ENCODE data around the gene LRRC45. TPM values are rescaled to one million over a fixed set of nuclear protein-coding genes. Genes with fewer than 3 reads are reported as not detected.

The LRRC45 gene
- total and polyA plus RNA-seq, 11 donors: 2.9 to 8.6 (median 5.6) TPM

DNA sequence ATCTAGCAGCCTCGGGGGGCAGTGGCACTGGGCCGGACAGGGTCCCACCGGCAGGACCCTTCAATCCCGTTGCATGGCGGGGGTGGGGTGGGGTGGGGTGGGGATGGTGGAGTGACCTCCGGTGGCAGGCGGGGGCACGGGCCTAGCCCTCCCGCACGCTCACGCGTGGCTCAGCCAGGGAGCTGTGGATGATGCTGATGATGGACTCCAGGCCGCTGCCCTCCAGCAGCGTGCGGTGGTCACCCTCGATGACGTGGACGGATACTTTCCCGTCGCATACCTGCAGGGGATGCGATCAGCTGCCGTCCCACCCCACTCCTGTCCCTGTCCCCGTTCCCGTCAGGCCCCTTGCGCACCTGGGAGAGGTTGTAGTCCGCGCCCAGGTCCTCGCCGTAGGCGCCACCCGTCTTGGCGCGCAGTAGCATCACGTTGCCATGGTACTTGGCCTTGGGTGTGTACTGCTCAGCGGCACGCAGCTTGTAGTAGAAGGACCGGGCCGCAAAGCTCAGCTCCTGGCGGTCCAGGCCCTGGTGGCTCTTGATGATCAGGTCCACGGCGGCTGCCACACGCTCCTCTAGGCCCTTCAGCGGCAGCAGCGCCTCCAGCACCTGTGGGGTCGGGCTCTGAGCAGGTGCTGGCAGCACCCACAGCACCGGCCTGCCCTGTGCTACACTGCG, 56.0 kb downstream of the LRRC45 start:
- ATAC-seq (no peak), DNase-seq (no peak)
- WGBS, 4 donors: 93 to 96% (median 93%) methylated on average over 35 to 47 of the region's 47 CpGs
- H3K4me3 ChIP-seq: no peak overlapping the region
- no peak overlapping the region for H3K27ac ChIP-seq
- intact Hi-C loops (cut with DNase I): no loop called here
- no peaks in the 10 kb centered on the region for H3K27me3 ChIP-seq
- H3K9me3 ChIP-seq: no peaks in the 10 kb centered on the region
- H3K36me3 ChIP-seq: peaks cover 0 to 57% (median 41%) of the 10 kb centered on the region in 9 donors
- TF ChIP-seq, protein P1, sequence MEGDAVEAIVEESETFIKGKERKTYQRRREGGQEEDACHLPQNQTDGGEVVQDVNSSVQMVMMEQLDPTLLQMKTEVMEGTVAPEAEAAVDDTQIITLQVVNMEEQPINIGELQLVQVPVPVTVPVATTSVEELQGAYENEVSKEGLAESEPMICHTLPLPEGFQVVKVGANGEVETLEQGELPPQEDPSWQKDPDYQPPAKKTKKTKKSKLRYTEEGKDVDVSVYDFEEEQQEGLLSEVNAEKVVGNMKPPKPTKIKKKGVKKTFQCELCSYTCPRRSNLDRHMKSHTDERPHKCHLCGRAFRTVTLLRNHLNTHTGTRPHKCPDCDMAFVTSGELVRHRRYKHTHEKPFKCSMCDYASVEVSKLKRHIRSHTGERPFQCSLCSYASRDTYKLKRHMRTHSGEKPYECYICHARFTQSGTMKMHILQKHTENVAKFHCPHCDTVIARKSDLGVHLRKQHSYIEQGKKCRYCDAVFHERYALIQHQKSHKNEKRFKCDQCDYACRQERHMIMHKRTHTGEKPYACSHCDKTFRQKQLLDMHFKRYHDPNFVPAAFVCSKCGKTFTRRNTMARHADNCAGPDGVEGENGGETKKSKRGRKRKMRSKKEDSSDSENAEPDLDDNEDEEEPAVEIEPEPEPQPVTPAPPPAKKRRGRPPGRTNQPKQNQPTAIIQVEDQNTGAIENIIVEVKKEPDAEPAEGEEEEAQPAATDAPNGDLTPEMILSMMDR (IDR thresholded peaks at IDR 0.05): no peak
- TF ChIP-seq POLR2A (IDR thresholded peaks at IDR 0.05): no peak
- peaks cover 0 to 10% (median 0%) of the 10 kb centered on the region in 12 donors for H3K4me1 ChIP-seq

DNA sequence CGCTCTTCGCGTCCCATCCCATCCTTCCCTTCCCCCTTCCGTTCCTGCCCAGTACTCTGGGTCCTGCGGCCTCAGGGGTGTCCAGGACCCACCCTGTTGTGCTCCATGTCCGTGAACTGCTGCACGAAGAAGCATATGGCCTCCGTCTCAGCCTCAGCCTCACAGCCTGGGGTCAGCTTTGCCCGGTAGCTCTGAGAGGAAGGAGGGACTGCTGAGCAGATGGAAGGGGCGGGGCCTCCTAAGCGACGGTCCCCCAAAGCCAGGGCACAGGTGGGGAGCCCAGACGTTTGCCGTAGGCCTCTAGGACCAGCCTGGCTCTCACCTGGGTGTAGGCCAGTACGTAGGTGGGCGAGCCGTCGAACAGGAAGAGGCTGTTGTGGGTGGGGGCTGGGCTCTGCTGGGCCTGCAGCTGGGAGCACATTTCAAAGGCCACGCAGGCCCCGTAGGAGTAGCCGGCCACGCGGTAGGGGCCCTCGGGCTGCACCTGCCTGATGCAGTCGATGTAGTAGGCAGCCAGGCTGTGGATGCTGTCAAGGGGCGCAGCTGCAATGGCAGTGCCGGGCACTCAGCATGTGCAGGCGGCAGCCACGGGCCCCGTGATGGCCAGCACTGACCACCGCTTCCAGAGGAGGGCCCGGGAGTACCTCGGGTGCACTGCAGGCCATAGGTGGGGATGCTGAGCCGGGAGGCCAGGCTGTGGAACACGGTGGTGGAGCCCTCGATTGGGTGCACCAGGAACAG, 57.1 kb downstream of the LRRC45 start:
- Histone ChIP-seq H3K4me1 (peaks cover 0 to 10% (median 0%) of the 10 kb centered on the region in 12 donors), H3K4me3 (no peak overlapping the region), H3K27ac (no peak overlapping the region), H3K9me3 (no peaks in the 10 kb centered on the region), H3K36me3 (peaks cover 0 to 66% (median 52%) of the 10 kb centered on the region in 9 donors), H3K27me3 (no peaks in the 10 kb centered on the region)
- intact Hi-C loops (cut with DNase I): no loop called here
- no peak for ATAC-seq
- no peak for DNase-seq
- TF ChIP-seq, protein P1 (IDR thresholded peaks at IDR 0.05): no peak
- no peak for TF ChIP-seq POLR2A (IDR thresholded peaks at IDR 0.05)
- 88 to 92% (median 92%) methylated on average over 35 to 36 of the region's 36 CpGs for WGBS, 4 donors

Other genes starting within 250 kb of the LRRC45 start
- not detected for gene GCGR, start 219.2 kb upstream of the LRRC45 start, total RNA-seq
- gene GCGR, start 219.2 kb upstream of the LRRC45 start, polyA plus RNA-seq: not detected
- gene MCRIP1, start 190.0 kb upstream of the LRRC45 start, total RNA-seq: 100 to 1,000 TPM in 5 of 9 donors, 10 to 100 TPM in 4; 74.8 to 134 (median 102) TPM
- 100 to 1,000 TPM; 159 to 266 TPM for gene MCRIP1, start 190.0 kb upstream of the LRRC45 start, polyA plus RNA-seq
- gene PPP1R27, start 188.3 kb upstream of the LRRC45 start, total RNA-seq: not detected
- gene PPP1R27, start 188.3 kb upstream of the LRRC45 start, polyA plus RNA-seq: not detected
- gene P4HB, start 162.8 kb upstream of the LRRC45 start, total RNA-seq: 100 to 1,000 TPM; 280 to 763 (median 374) TPM
- gene P4HB, start 162.8 kb upstream of the LRRC45 start, polyA plus RNA-seq: 100 to 1,000 TPM; 246 to 584 TPM
- 100 to 1,000 TPM in 6 of 9 donors, 10 to 100 TPM in 3; 81.4 to 268 (median 152) TPM for gene ARHGDIA, start 152.0 kb upstream of the LRRC45 start, total RNA-seq
- gene ARHGDIA, start 152.0 kb upstream of the LRRC45 start, polyA plus RNA-seq: 100 to 1,000 TPM in 1 of 2 donors, 10 to 100 TPM in 1; 81.7 to 296 TPM
- gene ALYREF, start 131.7 kb upstream of the LRRC45 start, total RNA-seq: 10 to 100 TPM; 25.1 to 39.9 (median 32.4) TPM
- gene ALYREF, start 131.7 kb upstream of the LRRC45 start, polyA plus RNA-seq: 10 to 100 TPM in 1 of 2 donors, 1 to 10 TPM in 1; 9.8 to 50.5 TPM
- 100 to 1,000 TPM; 118 to 255 (median 143) TPM for gene ANAPC11, start 131.6 kb upstream of the LRRC45 start, total RNA-seq
- 100 to 1,000 TPM; 283 to 329 TPM for gene ANAPC11, start 131.6 kb upstream of the LRRC45 start, polyA plus RNA-seq
- 1 to 10 TPM in 1 of 9 donors, under 1 TPM in 7, not detected in 1; 0.13 to 1.2 (median 0.50) TPM for gene NPB, start 121.1 kb upstream of the LRRC45 start, total RNA-seq
- under 1 TPM; 0.29 to 0.61 TPM for gene NPB, start 121.1 kb upstream of the LRRC45 start, polyA plus RNA-seq
- gene PCYT2, start 111.9 kb upstream of the LRRC45 start, total RNA-seq: 10 to 100 TPM; 28.8 to 85.5 (median 46.2) TPM
- gene PCYT2, start 111.9 kb upstream of the LRRC45 start, polyA plus RNA-seq: 10 to 100 TPM; 60.4 to 64.0 TPM
- gene SIRT7, start 105.1 kb upstream of the LRRC45 start, total RNA-seq: 10 to 100 TPM in 2 of 9 donors, 1 to 10 TPM in 7; 3.6 to 13.2 (median 6.6) TPM
- 10 to 100 TPM in 1 of 2 donors, 1 to 10 TPM in 1; 7.1 to 12.0 TPM for gene SIRT7, start 105.1 kb upstream of the LRRC45 start, polyA plus RNA-seq
- gene MAFG, start 95.6 kb upstream of the LRRC45 start, total RNA-seq: 10 to 100 TPM; 14.3 to 30.5 (median 18.0) TPM
- gene MAFG, start 95.6 kb upstream of the LRRC45 start, polyA plus RNA-seq: 10 to 100 TPM; 10.2 to 23.6 TPM
- gene PYCR1, start 86.0 kb upstream of the LRRC45 start, total RNA-seq: 10 to 100 TPM in 2 of 9 donors, 1 to 10 TPM in 7; 1.8 to 12.2 (median 5.4) TPM
- gene PYCR1, start 86.0 kb upstream of the LRRC45 start, polyA plus RNA-seq: 10 to 100 TPM in 1 of 2 donors, 1 to 10 TPM in 1; 3.4 to 30.7 TPM
- gene MYADML2, start 76.1 kb upstream of the LRRC45 start, total RNA-seq: 10 to 100 TPM in 1 of 9 donors, 1 to 10 TPM in 7, under 1 TPM in 1; 0.31 to 11.2 (median 3.9) TPM
- 1 to 10 TPM in 1 of 2 donors, under 1 TPM in 1; 0.19 to 7.4 TPM for gene MYADML2, start 76.1 kb upstream of the LRRC45 start, polyA plus RNA-seq
- 1 to 10 TPM in 2 of 9 donors, under 1 TPM in 4, not detected in 3; 0.25 to 1.6 (median 0.54) TPM for gene NOTUM, start 62.1 kb upstream of the LRRC45 start, total RNA-seq
- gene NOTUM, start 62.1 kb upstream of the LRRC45 start, polyA plus RNA-seq: under 1 TPM; 0.53 to 0.80 TPM
- 10 to 100 TPM; 15.1 to 27.8 (median 22.5) TPM for gene ASPSCR1, start 45.7 kb upstream of the LRRC45 start, total RNA-seq
- gene ASPSCR1, start 45.7 kb upstream of the LRRC45 start, polyA plus RNA-seq: 10 to 100 TPM; 39.2 to 43.6 TPM
- 10 to 100 TPM; 16.8 to 62.0 (median 23.8) TPM for gene CENPX, start 427 bp upstream of the LRRC45 start, total RNA-seq
- 100 to 1,000 TPM in 1 of 2 donors, 10 to 100 TPM in 1; 37.3 to 126 TPM for gene CENPX, start 427 bp upstream of the LRRC45 start, polyA plus RNA-seq
- 1 to 10 TPM in 7 of 9 donors, under 1 TPM in 2; 0.76 to 2.6 (median 1.5) TPM for gene RAC3, start 8.4 kb downstream of the LRRC45 start, total RNA-seq
- 1 to 10 TPM; 1.2 to 2.0 TPM for gene RAC3, start 8.4 kb downstream of the LRRC45 start, polyA plus RNA-seq
- 100 to 1,000 TPM; 139 to 312 (median 185) TPM for gene DCXR, start 14.4 kb downstream of the LRRC45 start, total RNA-seq
- gene DCXR, start 14.4 kb downstream of the LRRC45 start, polyA plus RNA-seq: 100 to 1,000 TPM; 243 to 246 TPM
- gene RFNG, start 28.5 kb downstream of the LRRC45 start, total RNA-seq: 10 to 100 TPM; 16.4 to 30.6 (median 20.4) TPM
- 10 to 100 TPM; 24.0 to 25.8 TPM for gene RFNG, start 28.5 kb downstream of the LRRC45 start, polyA plus RNA-seq
- 100 to 1,000 TPM in 2 of 9 donors, 10 to 100 TPM in 7; 76.7 to 151 (median 81.8) TPM for gene GPS1, start 28.6 kb downstream of the LRRC45 start, total RNA-seq
- 10 to 100 TPM; 95.0 to 97.7 TPM for gene GPS1, start 28.6 kb downstream of the LRRC45 start, polyA plus RNA-seq
- gene DUS1L, start 42.5 kb downstream of the LRRC45 start, total RNA-seq: 10 to 100 TPM; 41.5 to 84.7 (median 59.4) TPM
- gene DUS1L, start 42.5 kb downstream of the LRRC45 start, polyA plus RNA-seq: 100 to 1,000 TPM in 1 of 2 donors, 10 to 100 TPM in 1; 79.7 to 113 TPM
- gene FASN, start 74.9 kb downstream of the LRRC45 start, total RNA-seq: 100 to 1,000 TPM in 1 of 9 donors, 10 to 100 TPM in 7, 1 to 10 TPM in 1; 6.9 to 103 (median 18.9) TPM
- gene FASN, start 74.9 kb downstream of the LRRC45 start, polyA plus RNA-seq: 10 to 100 TPM; 17.5 to 47.5 TPM
- 10 to 100 TPM in 5 of 9 donors, 1 to 10 TPM in 4; 4.3 to 17.6 (median 10.7) TPM for gene CCDC57, start 189.5 kb downstream of the LRRC45 start, total RNA-seq
- 1 to 10 TPM; 8.7 to 9.5 TPM for gene CCDC57, start 189.5 kb downstream of the LRRC45 start, polyA plus RNA-seq
- 10 to 100 TPM in 5 of 9 donors, 1 to 10 TPM in 4; 6.5 to 56.0 (median 12.9) TPM for gene SLC16A3, start 205.7 kb downstream of the LRRC45 start, total RNA-seq
- 10 to 100 TPM in 1 of 2 donors, 1 to 10 TPM in 1; 8.3 to 33.9 TPM for gene SLC16A3, start 205.7 kb downstream of the LRRC45 start, polyA plus RNA-seq

All from heart left ventricle (tissue), 16 donors.